Measurements from ENCODE around the gene KRT6B. TPM values are rescaled to one million over a fixed set of nuclear protein-coding genes. Genes with fewer than 3 reads are reported as not detected.

Gene KRT6B
- total and polyA plus RNA-seq, 2 donors (not counting 3 experiments of a cell fraction or from before 2014, with no cell fraction given): 0.03 TPM; not detected in 1

- no peak for DNase-seq (ENCODE audit: low read depth, low spot score)
- intact Hi-C loops (cut with micrococcal nuclease) (no loop called here), dilution Hi-C loops (cut with MboI; ENCODE audit: extremely low pct_ligation_motif_present, low sequenced_read_pairs) (no loop called here)
- CTCF ChIA-PET: no interaction called here
- H3K4me3 ChIP-seq (replicated peaks in 1 of 3; ENCODE audit: insufficient read depth in 1 of 3, low read depth in 1 of 3, low read length in 3 of 3): no peak overlapping the region
- no peaks in the 10 kb centered on the region for H3K79me2 ChIP-seq (ENCODE audit: control insufficient read depth, insufficient read depth, low read length)
- no peaks in the 10 kb centered on the region for H3K9me1 ChIP-seq (replicated peaks; ENCODE audit: control insufficient read depth, extremely low read depth, insufficient read depth, low read length)
- H3K36me3 ChIP-seq (ENCODE audit: control insufficient read depth in 2 of 2, extremely low read depth in 1 of 2, insufficient read depth in 2 of 2, low read length in 2 of 2): no peaks in the 10 kb centered on the region
- H3K9ac ChIP-seq (replicated peaks; ENCODE audit: extremely low read depth, insufficient read depth, low read length): no peak overlapping the region
- TF ChIP-seq, protein P1, sequence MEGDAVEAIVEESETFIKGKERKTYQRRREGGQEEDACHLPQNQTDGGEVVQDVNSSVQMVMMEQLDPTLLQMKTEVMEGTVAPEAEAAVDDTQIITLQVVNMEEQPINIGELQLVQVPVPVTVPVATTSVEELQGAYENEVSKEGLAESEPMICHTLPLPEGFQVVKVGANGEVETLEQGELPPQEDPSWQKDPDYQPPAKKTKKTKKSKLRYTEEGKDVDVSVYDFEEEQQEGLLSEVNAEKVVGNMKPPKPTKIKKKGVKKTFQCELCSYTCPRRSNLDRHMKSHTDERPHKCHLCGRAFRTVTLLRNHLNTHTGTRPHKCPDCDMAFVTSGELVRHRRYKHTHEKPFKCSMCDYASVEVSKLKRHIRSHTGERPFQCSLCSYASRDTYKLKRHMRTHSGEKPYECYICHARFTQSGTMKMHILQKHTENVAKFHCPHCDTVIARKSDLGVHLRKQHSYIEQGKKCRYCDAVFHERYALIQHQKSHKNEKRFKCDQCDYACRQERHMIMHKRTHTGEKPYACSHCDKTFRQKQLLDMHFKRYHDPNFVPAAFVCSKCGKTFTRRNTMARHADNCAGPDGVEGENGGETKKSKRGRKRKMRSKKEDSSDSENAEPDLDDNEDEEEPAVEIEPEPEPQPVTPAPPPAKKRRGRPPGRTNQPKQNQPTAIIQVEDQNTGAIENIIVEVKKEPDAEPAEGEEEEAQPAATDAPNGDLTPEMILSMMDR (IDR thresholded peaks at IDR 0.05; ENCODE audit: extremely low read depth in 1 of 2, insufficient read depth in 1 of 2, low read depth in 1 of 2, low read length in 2 of 2): no peak
- TF ChIP-seq FOS (IDR thresholded peaks at IDR 0.05; ENCODE audit: borderline replicate concordance, insufficient read depth, low read length) (no peak), POLR2A (IDR thresholded peaks at IDR 0.05; ENCODE audit: low read depth, low read length) (no peak), JUN (IDR thresholded peaks at IDR 0.05; ENCODE audit: borderline replicate concordance, insufficient read depth, insufficient read length, low read depth) (no peak), EZH2 (IDR thresholded peaks at IDR 0.05; ENCODE audit: borderline replicate concordance, low read depth, low read length, severe bottlenecking) (no peak), GATA2 (IDR thresholded peaks at IDR 0.05; ENCODE audit: insufficient read depth, insufficient read length, low read depth, low read length) (no peak), POLR2AphosphoS5 (IDR thresholded peaks at IDR 0.05; ENCODE audit: insufficient read depth, low read depth, low read length) (no peak), MYC (IDR thresholded peaks at IDR 0.05; ENCODE audit: low read depth, low read length) (no peak)
- TF ChIP-seq, protein P2, sequence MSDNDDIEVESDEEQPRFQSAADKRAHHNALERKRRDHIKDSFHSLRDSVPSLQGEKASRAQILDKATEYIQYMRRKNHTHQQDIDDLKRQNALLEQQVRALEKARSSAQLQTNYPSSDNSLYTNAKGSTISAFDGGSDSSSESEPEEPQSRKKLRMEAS (IDR thresholded peaks at IDR 0.05; ENCODE audit: insufficient read depth, insufficient read length): no peak
- no TSS peak for BruUV-seq (replicated peaks)
- POLR2A ChIA-PET: no interaction called here
- no peak overlapping the region for H3K4me2 ChIP-seq (ENCODE audit: insufficient read depth, low read length)
- no peaks in the 10 kb centered on the region for H3K4me1 ChIP-seq (ENCODE audit: control insufficient read depth, extremely low read depth, insufficient read depth, low read length)
- H3K27ac ChIP-seq (ENCODE audit: insufficient read depth, low read depth, low read length): no peak overlapping the region
- no peak for FAIRE-seq
- H3K27me3 ChIP-seq (ENCODE audit: control insufficient read depth in 2 of 2, insufficient read depth in 2 of 2, low read length in 2 of 2): peaks cover 6 to 16% of the 10 kb centered on the region in 2 experiments
- no peaks in the 10 kb centered on the region for H3K9me3 ChIP-seq (replicated peaks; ENCODE audit: control insufficient read depth, insufficient read depth, low read length)
- no peaks in the 10 kb centered on the region for H4K20me1 ChIP-seq (replicated peaks; ENCODE audit: control insufficient read depth, extremely low read depth, insufficient read depth, low read length)
- H2AFZ ChIP-seq (ENCODE audit: low read depth, low read length): no peak overlapping the region
Measured at GRCh38 chr12:52423661-52424500, 28.1 kb downstream of the KRT6B start.
